Breast epithelium (tissue), 4 donors: Measurements from ENCODE around the gene R3HDML. TPM values are rescaled to one million over a fixed set of nuclear protein-coding genes. Genes with fewer than 3 reads are reported as not detected.

Experiments used
- DNase-seq, 2 donors: peaks; one replicate each; pipeline ENCODE4 v3.0.0-alpha.2; 2019; ENCODE audit warnings: low spot score in 2 of 2
- H3K27ac ChIP-seq, 2 donors: fragments of 200-600 bp; sonication (generic) in 1 of 2; one replicate each; pipeline ENCODE4 v1.5.1; 2016 to 2019; ENCODE audit warnings: mild to moderate bottlenecking in 1 of 2
- H3K27me3 ChIP-seq, 2 donors: fragments of 200-600 bp; sonication (generic) in 1 of 2; one replicate each; pipeline versions ENCODE4 v1.5.1 to v1.6.0; 2017 to 2019; ENCODE audit warnings: control low read depth in 1 of 2, mild to moderate bottlenecking in 1 of 2
- H3K36me3 ChIP-seq: fragments of 200-600 bp; one replicate; pipeline ENCODE4 v1.5.1; 2019
- H3K4me1 ChIP-seq, 2 donors: fragments of 200-600 bp; sonication (generic); one replicate each; pipeline ENCODE4 v1.5.1; 2016 to 2019; ENCODE audit warnings: control low read depth in 1 of 2
- H3K4me3 ChIP-seq, 3 donors: fragments of 200-600 bp; sonication (generic); 1 replicate in 2 of 3; 2 replicates in 1 of 3; pipeline ENCODE4 v1.5.1; 2016 to 2019; ENCODE audit warnings: mild to moderate bottlenecking in 3 of 3, moderate library complexity in 2 of 3
- H3K9me3 ChIP-seq, 2 donors: fragments of 200-600 bp; sonication (generic) in 1 of 2; one replicate each; pipeline ENCODE4 v1.5.1; 2016 to 2019; ENCODE audit warnings: control low read depth in 1 of 2
- CTCF ChIP-seq, 3 donors: fragments of 450-650 bp; IDR thresholded peaks; one replicate each; pipeline ENCODE4 v1.5.1; 2016 to 2017; ENCODE audit warnings: antibody characterized with exemption in 3 of 3, mild to moderate bottlenecking in 3 of 3, moderate library complexity in 3 of 3
- POLR2A ChIP-seq: fragments of 450-650 bp; IDR thresholded peaks from one replicate; pipeline ENCODE4 v1.6.1; 2016; ENCODE audit warnings: antibody characterized with exemption, mild to moderate bottlenecking, moderate library complexity
- POLR2AphosphoS5 ChIP-seq, 3 donors: sonication (generic); formaldehyde crosslinking; IDR thresholded peaks; one replicate each; pipeline ENCODE4 v1.6.1; 2017; ENCODE audit warnings: antibody characterized with exemption in 3 of 3
- intact Hi-C: fragments of 100-400 bp; cut with DNase I; formaldehyde crosslinking; loops from one replicate; pipeline ENCODE4 v1.15.1; 2023; ENCODE audit warnings: low total_unique reads
- total RNA-seq, 3 donors: library from RNA; depleted of rRNA; stranded (reverse); fragments of >200 nt; gene quantifications; one replicate each; pipeline ENCODE4 v1.1.0, GENCODE V29; 2016

Gene R3HDML
- total RNA-seq, 3 donors from 2014 or later = not detected

- no peak for DNase-seq
- Histone ChIP-seq H3K9me3 (no peaks in the 10 kb centered on the region), H3K36me3 (no peaks in the 10 kb centered on the region), H3K27me3 (no peaks in the 10 kb centered on the region), H3K27ac (no peak overlapping the region), H3K4me3 (no peak overlapping the region), H3K4me1 (no peaks in the 10 kb centered on the region)
- TF ChIP-seq POLR2A = no peak
- TF ChIP-seq CTCF (IDR thresholded peaks at IDR 0.05) = no peak
- TF ChIP-seq POLR2AphosphoS5 (IDR thresholded peaks at IDR 0.05) = no peak
- intact Hi-C loops = no loop called here
Measured at GRCh38 chr20:44348168-44348659, 11.4 kb downstream of the R3HDML start.

GRCh38 chr20:44349349-44349748 lies 12.5 kb downstream of the R3HDML start:
- DNase-seq = no peak
- Histone ChIP-seq H3K36me3 (no peaks in the 10 kb centered on the region), H3K4me1 (no peaks in the 10 kb centered on the region), H3K4me3 (no peak overlapping the region), H3K27ac (no peak overlapping the region), H3K9me3 (no peaks in the 10 kb centered on the region), H3K27me3 (no peaks in the 10 kb centered on the region)
- no peak for TF ChIP-seq POLR2AphosphoS5 (IDR thresholded peaks at IDR 0.05)
- TF ChIP-seq POLR2A = no peak
- TF ChIP-seq CTCF (IDR thresholded peaks at IDR 0.05) = no peak
- intact Hi-C loops = no loop called here

GRCh38 chr20:44350567-44350966 lies 13.7 kb downstream of the R3HDML start:
- no peak for DNase-seq
- intact Hi-C loops = no loop called here
- H3K4me3 ChIP-seq = no peak overlapping the region
- no peaks in the 10 kb centered on the region for H3K9me3 ChIP-seq
- H3K36me3 ChIP-seq = no peaks in the 10 kb centered on the region
- no peaks in the 10 kb centered on the region for H3K4me1 ChIP-seq
- no peaks in the 10 kb centered on the region for H3K27me3 ChIP-seq
- no peak overlapping the region for H3K27ac ChIP-seq
- TF ChIP-seq POLR2AphosphoS5 (IDR thresholded peaks at IDR 0.05) (no peak), CTCF (IDR thresholded peaks at IDR 0.05) (no peak), POLR2A (no peak)

GRCh38 chr20:44354979-44355497 lies 18.2 kb downstream of the R3HDML start:
- Histone ChIP-seq H3K27me3 (no peaks in the 10 kb centered on the region), H3K27ac (no peak overlapping the region), H3K4me1 (no peaks in the 10 kb centered on the region), H3K4me3 (no peak overlapping the region), H3K9me3 (no peaks in the 10 kb centered on the region), H3K36me3 (no peaks in the 10 kb centered on the region)
- TF ChIP-seq POLR2A = no peak
- TF ChIP-seq CTCF (IDR thresholded peaks at IDR 0.05) = no peak
- no peak for TF ChIP-seq POLR2AphosphoS5 (IDR thresholded peaks at IDR 0.05)
- intact Hi-C loops = no loop called here
- DNase-seq = no peak

GRCh38 chr20:44355498-44356352 lies 18.9 kb downstream of the R3HDML start, which contains the start of gene HNF4A:
Gene HNF4A, plus strand, starts transcription at chr20:44355699. Its CDS starts 106 bp downstream, at chr20:44355805.
- Histone ChIP-seq H3K9me3 (no peaks in the 10 kb centered on the region), H3K4me3 (no peak within 1 kb of the TSS), H3K4me1 (no peaks in the 10 kb centered on the region), H3K27ac (no peak within 1 kb of the TSS), H3K36me3 (no peaks in the 10 kb centered on the region), H3K27me3 (no peaks in the 10 kb centered on the region)
- intact Hi-C loops = no loop called here
- DNase-seq = no peak
- TF ChIP-seq POLR2A (no peak), POLR2AphosphoS5 (IDR thresholded peaks at IDR 0.05) (no peak), CTCF (IDR thresholded peaks at IDR 0.05) (no peak)
